Osteocyte (in vitro differentiated cells): ENCODE measurements around the gene GALNT17. TPM values are rescaled to one million over a fixed set of nuclear protein-coding genes. Genes with fewer than 3 reads are reported as not detected.

ENCODE experiments used
- DNase-seq: peaks from one replicate; pipeline ENCODE4 v3.0.0; 2021; ENCODE audit warnings: mixed read lengths; ENCODE audit not compliant: unreplicated experiment; ENCODE audit errors: extremely low spot score
- H3K27ac Mint-ChIP-seq: one replicate; pipeline ENCODE4 v1.8.0; 2021; ENCODE audit warnings: mild to moderate bottlenecking, mixed read lengths; ENCODE audit not compliant: unreplicated experiment
- H3K27me3 Mint-ChIP-seq: one replicate; pipeline ENCODE4 v1.8.0; 2021; ENCODE audit warnings: mixed read lengths; ENCODE audit not compliant: unreplicated experiment
- H3K36me3 Mint-ChIP-seq: one replicate; pipeline ENCODE4 v1.8.0; 2021; ENCODE audit warnings: mixed read lengths; ENCODE audit not compliant: unreplicated experiment
- H3K4me1 Mint-ChIP-seq: one replicate; pipeline ENCODE4 v1.8.0; 2021; ENCODE audit warnings: mixed read lengths; ENCODE audit not compliant: unreplicated experiment
- H3K4me3 Mint-ChIP-seq: one replicate; pipeline ENCODE4 v1.8.0; 2021; ENCODE audit warnings: mild to moderate bottlenecking, moderate library complexity, mixed read lengths; ENCODE audit not compliant: unreplicated experiment
- H3K9me3 Mint-ChIP-seq: one replicate; pipeline ENCODE4 v1.8.0; 2021; ENCODE audit warnings: mixed read lengths; ENCODE audit not compliant: unreplicated experiment
- total RNA-seq: library from RNA; stranded (reverse); gene quantifications from 2 replicates; pipeline ENCODE4 v1.2.1, GENCODE V29; 2021
- TF ChIP-seq, protein P1 (sequence below): fragments of 200-600 bp; sonication (generic); IDR thresholded peaks from 2 replicates; pipeline ENCODE4 v1.5.0; 2021; ENCODE audit warnings: antibody characterized with exemption, mild to moderate bottlenecking, moderate library complexity

GALNT17 gene
- total RNA-seq, 1 donor from 2014 or later: 1.4 TPM

DNA sequence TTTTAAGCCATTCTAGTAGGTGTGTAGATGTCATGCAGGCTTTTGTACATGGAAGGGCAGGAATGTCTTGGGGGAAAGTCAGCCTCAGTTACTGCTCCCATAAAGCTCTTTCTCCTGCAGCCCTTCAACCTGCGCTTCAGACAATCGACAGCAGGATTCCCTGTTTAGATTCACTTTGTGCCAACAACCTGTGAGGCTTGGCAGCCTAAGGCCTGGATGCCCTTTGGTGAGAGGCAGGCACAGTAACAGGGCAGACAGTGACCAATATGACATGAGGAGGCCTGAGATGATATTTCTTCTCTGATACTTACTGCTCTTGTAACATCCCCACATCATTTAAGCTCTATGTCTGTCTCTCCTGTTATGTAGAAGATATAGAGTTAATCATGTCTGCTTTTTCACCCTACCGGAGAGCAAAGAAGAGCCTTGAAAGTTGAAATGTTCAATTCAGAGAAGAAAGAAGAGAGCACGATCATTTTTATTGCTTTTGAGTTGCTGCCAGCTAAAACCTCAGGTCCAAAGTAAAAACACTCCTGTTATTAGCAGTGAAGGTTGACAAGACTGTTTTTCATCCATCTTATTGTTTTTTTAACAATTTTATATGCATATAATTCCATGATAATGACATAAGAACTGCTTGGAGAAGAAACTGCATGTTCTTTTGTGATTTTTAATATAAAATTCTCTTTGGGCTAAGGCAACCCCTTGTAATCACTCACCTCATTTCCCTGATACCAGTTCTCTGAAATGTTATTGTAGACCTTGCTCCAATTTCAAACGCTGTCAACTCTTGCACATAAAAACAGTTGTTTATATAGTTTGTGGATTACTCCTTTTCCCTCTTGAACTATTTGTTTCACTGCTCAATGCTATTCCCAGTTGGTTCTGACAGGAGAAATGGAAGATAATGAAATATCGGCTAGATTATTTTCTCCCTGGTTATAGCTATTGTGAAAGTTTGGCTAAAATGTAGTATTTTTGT lies 140.9 kb downstream of the GALNT17 start:
- Mint-ChIP-seq H3K4me1 (peaks cover 3% of the 10 kb centered on the region), H3K27ac (no peak overlapping the region), H3K36me3 (no peaks in the 10 kb centered on the region), H3K27me3 (no peaks in the 10 kb centered on the region), H3K4me3 (no peak overlapping the region), H3K9me3 (peaks cover 13% of the 10 kb centered on the region)
- no peak for DNase-seq
- TF ChIP-seq, protein P1, sequence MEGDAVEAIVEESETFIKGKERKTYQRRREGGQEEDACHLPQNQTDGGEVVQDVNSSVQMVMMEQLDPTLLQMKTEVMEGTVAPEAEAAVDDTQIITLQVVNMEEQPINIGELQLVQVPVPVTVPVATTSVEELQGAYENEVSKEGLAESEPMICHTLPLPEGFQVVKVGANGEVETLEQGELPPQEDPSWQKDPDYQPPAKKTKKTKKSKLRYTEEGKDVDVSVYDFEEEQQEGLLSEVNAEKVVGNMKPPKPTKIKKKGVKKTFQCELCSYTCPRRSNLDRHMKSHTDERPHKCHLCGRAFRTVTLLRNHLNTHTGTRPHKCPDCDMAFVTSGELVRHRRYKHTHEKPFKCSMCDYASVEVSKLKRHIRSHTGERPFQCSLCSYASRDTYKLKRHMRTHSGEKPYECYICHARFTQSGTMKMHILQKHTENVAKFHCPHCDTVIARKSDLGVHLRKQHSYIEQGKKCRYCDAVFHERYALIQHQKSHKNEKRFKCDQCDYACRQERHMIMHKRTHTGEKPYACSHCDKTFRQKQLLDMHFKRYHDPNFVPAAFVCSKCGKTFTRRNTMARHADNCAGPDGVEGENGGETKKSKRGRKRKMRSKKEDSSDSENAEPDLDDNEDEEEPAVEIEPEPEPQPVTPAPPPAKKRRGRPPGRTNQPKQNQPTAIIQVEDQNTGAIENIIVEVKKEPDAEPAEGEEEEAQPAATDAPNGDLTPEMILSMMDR: no peak

DNA sequence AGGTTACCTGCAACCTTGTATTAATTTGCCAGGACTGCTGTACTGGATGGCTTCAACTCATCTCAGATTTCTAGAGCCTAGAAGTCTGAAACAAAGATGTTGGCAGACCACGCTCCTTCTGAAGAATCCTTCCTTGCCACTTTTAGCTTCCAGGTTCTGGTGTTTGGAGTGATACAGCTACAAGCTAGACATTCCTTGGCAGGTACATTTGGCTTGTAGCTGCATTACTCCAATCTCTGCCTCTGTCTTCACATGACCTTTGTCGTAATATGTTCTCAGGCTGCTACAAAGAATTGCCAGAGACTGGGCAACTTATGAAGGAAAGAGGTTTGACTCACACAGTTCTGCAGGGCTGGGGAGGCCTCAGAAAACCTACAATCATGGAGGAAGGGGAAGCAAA lies 146.3 kb downstream of the GALNT17 start:
- Mint-ChIP-seq H3K9me3 (peaks cover 23% of the 10 kb centered on the region), H3K27me3 (no peaks in the 10 kb centered on the region), H3K27ac (no peak overlapping the region), H3K4me1 (peaks cover 3% of the 10 kb centered on the region), H3K4me3 (no peak overlapping the region), H3K36me3 (no peaks in the 10 kb centered on the region)
- TF ChIP-seq, protein P1: no peak
- DNase-seq: no peak

DNA sequence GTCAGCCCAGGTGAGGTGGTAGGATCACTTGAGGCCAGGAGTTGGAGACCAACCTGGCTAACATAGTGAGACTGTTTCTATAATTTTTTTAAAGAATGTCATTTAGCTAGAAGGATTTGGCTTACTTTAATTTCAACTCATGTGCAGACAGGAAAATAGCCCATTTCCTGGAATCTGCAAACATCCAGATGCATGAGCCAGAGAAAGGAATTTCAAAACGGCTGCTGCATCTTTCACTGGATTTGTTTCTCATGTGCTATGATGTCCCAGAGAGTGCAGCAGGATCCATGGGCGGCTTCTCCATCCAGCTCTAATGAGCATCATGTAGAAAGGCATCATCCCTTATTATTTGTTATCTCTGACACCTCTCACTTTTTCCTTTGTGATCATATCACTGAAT lies 149.3 kb downstream of the GALNT17 start:
- TF ChIP-seq, protein P1: no peak
- Mint-ChIP-seq H3K4me1 (peaks cover 2% of the 10 kb centered on the region), H3K36me3 (no peaks in the 10 kb centered on the region), H3K9me3 (peaks cover 16% of the 10 kb centered on the region), H3K4me3 (no peak overlapping the region), H3K27ac (no peak overlapping the region), H3K27me3 (no peaks in the 10 kb centered on the region)
- DNase-seq: no peak

DNA sequence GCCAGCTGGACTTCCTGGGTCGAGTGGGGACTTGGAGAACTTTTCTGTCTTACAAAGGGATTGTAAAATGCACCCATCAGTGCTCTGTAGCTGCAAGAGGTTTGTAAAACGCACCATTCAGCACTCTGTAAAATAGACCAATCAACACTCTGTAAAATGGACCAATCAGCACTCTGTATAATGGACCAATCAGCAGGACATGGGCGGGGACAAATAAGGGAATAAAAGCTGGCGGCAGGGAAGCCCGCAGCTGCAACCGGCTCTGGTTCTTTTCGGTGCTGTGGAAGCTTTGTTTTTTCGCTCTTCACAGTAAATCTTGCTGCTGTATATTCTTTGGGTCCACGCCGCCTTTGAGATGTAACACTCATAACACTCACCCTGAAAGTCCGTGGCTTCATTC lies 151.9 kb downstream of the GALNT17 start:
- Mint-ChIP-seq H3K27me3 (no peaks in the 10 kb centered on the region), H3K9me3 (peaks cover 16% of the 10 kb centered on the region), H3K27ac (no peak overlapping the region), H3K4me1 (peaks cover 3% of the 10 kb centered on the region), H3K36me3 (no peaks in the 10 kb centered on the region), H3K4me3 (no peak overlapping the region)
- TF ChIP-seq, protein P1: no peak
- no peak for DNase-seq

DNA sequence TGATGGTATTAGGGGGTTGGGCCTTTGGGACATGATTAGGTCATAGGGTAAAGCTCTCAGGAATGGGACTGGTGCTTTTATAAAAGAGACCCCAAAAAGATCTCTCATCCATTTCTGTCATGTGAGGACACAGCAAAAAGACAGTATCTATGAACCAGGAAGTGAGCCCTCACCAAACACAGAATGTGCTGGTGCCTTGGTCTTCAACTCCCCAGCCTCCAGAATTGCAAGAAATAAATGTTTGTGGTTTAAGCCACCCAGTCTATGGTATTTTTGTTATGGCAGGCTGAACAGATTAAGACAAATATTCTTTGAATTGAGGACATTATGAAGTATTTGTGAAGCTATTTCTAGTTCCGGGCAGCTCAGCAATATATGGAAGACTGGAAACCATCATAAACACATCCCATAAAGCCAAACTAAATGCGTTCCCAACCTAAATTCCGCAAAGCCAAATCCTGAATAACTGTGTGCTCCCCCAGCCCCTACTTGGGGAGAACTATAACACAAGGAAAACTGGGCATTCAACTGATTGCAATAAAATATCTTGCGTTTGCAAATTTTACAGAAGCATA lies 153.7 kb downstream of the GALNT17 start:
- Mint-ChIP-seq H3K36me3 (no peaks in the 10 kb centered on the region), H3K27me3 (no peaks in the 10 kb centered on the region), H3K27ac (no peak overlapping the region), H3K4me3 (no peak overlapping the region), H3K9me3 (peaks cover 3% of the 10 kb centered on the region), H3K4me1 (peaks cover 3% of the 10 kb centered on the region)
- TF ChIP-seq, protein P1: no peak
- no peak for DNase-seq
